22Rv1 (cell line): ENCODE measurements around the gene MMP19.
"Not testable (repeated sequence)": the region's sequence is repeated elsewhere in the genome, so short reads cannot be mapped to it uniquely, and the experiment has no call there.

Experiments used
- H3K27ac ChIP-seq: fragments of 450-650 bp; 2 replicates; pipeline ENCODE4 v1.5.1; 2017
- CTCF ChIP-seq: fragments of 450-650 bp; IDR thresholded peaks from 2 replicates; pipeline ENCODE4 v1.5.1; 2017; ENCODE audit warnings: mild to moderate bottlenecking
- ZFX ChIP-seq: fragments of 450-650 bp; IDR thresholded peaks from 2 replicates; pipeline ENCODE4 v1.6.1; 2017; ENCODE audit warnings: antibody characterized with exemption, borderline replicate concordance

MMP19 gene

GRCh38 chr12:55865327-55865726 lies 22.6 kb upstream of the MMP19 start:
- TF ChIP-seq ZFX (no peak), CTCF (no peak)
- H3K27ac ChIP-seq = no peak overlapping the region

- not testable (repeated sequence) for H3K27ac ChIP-seq
Measured at GRCh38 chr12:55862931-55863330, 20.2 kb upstream of the MMP19 start.

- no peak overlapping the region for H3K27ac ChIP-seq
- TF ChIP-seq ZFX (no peak), CTCF (no peak)
Measured at GRCh38 chr12:55862286-55862685, 19.6 kb upstream of the MMP19 start.

DNA sequence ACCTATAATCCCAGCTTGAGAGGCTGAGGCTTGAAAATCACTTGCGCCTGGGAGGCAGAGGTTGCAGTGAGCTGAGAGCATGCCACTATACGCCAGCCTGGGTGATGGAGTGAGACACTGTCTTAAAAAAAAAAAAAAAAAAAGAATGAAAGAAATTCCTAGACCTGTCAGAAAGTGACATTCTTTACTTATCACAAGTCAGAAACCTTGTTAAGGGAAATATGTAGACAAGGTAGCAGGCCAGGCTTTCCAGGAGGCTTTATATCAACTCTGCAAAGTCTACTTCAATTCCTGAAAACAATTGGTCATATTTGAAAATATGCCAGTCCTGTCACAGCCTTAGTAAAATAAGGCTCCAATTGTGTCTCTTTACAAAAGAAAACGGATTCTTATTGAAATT lies 19.1 kb upstream of the MMP19 start:
- H3K27ac ChIP-seq = no peak overlapping the region

GRCh38 chr12:55861396-55861795 lies 18.7 kb upstream of the MMP19 start:
- no peak overlapping the region for H3K27ac ChIP-seq
- TF ChIP-seq CTCF = no peak
- no peak for TF ChIP-seq ZFX

More for the DNA sequence above, 19.1 kb upstream of the MMP19 start:
- TF ChIP-seq ZFX = no peak
- TF ChIP-seq CTCF = no peak

- H3K27ac ChIP-seq = no peak overlapping the region
- TF ChIP-seq CTCF = no peak
- no peak for TF ChIP-seq ZFX
Measured at GRCh38 chr12:55852740-55853139, 10.0 kb upstream of the MMP19 start.

GRCh38 chr12:55850893-55851292 lies 8.2 kb upstream of the MMP19 start:
- TF ChIP-seq ZFX = no peak
- TF ChIP-seq CTCF = no peak

DNA sequence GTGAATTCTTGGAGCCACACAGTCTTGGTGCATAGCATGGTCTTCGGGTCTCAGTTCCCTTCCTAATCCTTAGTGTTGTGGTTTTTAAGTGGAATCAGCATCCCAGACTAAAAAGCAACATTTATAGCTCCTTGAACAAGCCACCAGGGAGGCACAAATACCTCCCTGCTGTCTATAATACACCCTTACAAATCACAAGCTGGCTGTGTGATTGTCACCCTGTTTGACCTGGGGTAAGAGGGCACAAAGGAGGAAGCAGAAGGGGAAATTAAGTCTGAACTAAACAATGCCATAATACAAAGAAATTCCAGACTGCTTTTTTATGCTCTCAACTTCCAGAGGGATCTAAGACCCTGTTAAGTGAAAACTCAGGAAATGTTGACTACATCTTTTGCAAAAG lies 7.7 kb upstream of the MMP19 start:
- no peak for TF ChIP-seq ZFX
- no peak for TF ChIP-seq CTCF
- no peak overlapping the region for H3K27ac ChIP-seq

More at GRCh38 chr12:55850893-55851292, 8.2 kb upstream of the MMP19 start:
- H3K27ac ChIP-seq = no peak overlapping the region
